NB4 (cell line): ENCODE results near the gene OSBP.
"Not testable (repeated sequence)": the region's sequence is repeated elsewhere in the genome, so short reads cannot be mapped to it uniquely, and the experiment has no call there.

Experiments
- DNase-seq: peaks from one replicate; pipeline ENCODE4 v3.0.0; 2010; ENCODE audit warnings: low read depth
- H3K4me3 ChIP-seq: one replicate; pipeline ENCODE4 v1.5.1; 2011; ENCODE audit warnings: mild to moderate bottlenecking, low read depth, low read length, moderate library complexity
- MAX ChIP-seq: IDR thresholded peaks from 2 replicates; pipeline ENCODE4 v1.6.1; 2011; ENCODE audit warnings: low read depth, low read length
- MYC ChIP-seq: IDR thresholded peaks from 2 replicates; pipeline ENCODE4 v1.6.1; 2011; ENCODE audit warnings: low read depth, low read length
- POLR2A ChIP-seq: IDR thresholded peaks from 2 replicates; pipeline ENCODE4 v1.6.1; 2011; ENCODE audit warnings: mild to moderate bottlenecking; ENCODE audit not compliant: insufficient read length; ENCODE audit errors: extremely low read depth
- TF ChIP-seq, protein P1 (sequence below): IDR thresholded peaks from one replicate; pipeline ENCODE4 v1.5.1; 2012; ENCODE audit warnings: low read depth, low read length

The OSBP gene

GRCh38 chr11:59550368-59550841, 65.2 kb downstream of the OSBP start:
- TF ChIP-seq MYC (0 out of 2 replicates have a peak, but pooled peaks have one; percentile 4), POLR2A (peak; percentile 43), MAX (0 out of 2 replicates have a peak, but pooled peaks have one; percentile 44)
- TF ChIP-seq, protein P1, sequence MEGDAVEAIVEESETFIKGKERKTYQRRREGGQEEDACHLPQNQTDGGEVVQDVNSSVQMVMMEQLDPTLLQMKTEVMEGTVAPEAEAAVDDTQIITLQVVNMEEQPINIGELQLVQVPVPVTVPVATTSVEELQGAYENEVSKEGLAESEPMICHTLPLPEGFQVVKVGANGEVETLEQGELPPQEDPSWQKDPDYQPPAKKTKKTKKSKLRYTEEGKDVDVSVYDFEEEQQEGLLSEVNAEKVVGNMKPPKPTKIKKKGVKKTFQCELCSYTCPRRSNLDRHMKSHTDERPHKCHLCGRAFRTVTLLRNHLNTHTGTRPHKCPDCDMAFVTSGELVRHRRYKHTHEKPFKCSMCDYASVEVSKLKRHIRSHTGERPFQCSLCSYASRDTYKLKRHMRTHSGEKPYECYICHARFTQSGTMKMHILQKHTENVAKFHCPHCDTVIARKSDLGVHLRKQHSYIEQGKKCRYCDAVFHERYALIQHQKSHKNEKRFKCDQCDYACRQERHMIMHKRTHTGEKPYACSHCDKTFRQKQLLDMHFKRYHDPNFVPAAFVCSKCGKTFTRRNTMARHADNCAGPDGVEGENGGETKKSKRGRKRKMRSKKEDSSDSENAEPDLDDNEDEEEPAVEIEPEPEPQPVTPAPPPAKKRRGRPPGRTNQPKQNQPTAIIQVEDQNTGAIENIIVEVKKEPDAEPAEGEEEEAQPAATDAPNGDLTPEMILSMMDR: peak; percentile 35
- peak; percentile 98 for DNase-seq
- peak overlapping the region; percentile 94 for H3K4me3 ChIP-seq

DNA sequence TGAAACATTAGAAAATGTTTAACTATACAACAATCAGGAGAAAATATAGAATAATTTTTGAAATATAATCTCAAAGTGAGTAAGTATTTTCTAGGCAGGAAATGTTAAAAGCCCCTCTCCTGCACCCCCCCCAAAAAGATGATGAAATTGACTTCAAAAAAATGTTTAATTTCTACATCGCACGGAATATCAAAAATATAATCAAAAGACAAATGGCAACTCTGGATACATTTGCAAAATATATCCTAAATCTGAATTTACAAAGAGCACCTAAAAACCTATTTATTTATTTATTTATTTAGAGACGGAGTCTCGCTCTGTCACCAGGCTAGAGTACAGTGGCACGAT, 67.3 kb downstream of the OSBP start:
- TF ChIP-seq, protein P1: no peak
- TF ChIP-seq MYC (no peak), MAX (no peak), POLR2A (no peak)
- H3K4me3 ChIP-seq: no peak overlapping the region
- no peak for DNase-seq

DNA sequence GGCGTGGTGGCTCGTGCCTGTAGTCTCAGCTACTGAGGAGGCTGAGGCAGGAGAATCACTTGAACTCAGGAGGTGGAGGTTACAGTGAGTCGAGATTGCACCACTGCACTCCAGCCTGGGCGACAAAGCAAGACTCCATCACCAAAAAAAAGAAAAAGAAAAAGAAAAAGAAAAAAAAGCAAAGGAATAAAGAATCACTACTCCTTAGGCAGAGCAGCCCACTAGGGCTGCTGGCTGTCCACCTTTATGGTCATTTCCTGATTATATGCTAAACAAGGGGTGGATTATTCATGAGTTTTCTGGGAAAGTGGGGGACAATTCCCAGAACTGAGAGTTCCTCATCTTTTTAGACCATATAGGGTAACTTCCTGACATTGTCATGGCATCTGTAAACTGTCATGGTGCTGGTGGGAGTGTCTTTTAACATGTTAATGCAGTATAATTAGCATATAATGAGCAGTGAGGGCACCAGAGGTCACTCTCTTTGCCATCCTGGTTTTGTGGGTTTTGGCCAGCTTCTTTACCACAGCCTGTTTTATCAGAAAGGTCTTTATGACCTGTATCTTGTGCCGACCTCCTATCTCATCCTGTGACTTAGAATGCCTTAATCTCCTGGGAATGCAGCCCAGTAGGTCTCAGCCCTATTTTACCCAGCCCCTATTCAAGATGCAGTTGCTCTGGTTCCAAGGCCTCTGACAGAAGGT, 67.8 kb downstream of the OSBP start:
- peak; percentile 48 for DNase-seq
- H3K4me3 ChIP-seq: not testable (repeated sequence)

GRCh38 chr11:59545179-59546020, 70.2 kb downstream of the OSBP start:
- peak; percentile 47 for TF ChIP-seq POLR2A
- TF ChIP-seq MYC: no peak
- DNase-seq: peak; percentile 90
- H3K4me3 ChIP-seq: peak overlapping the region; percentile 72

- TF ChIP-seq MAX (no peak), POLR2A (no peak), MYC (no peak)
- TF ChIP-seq, protein P1: no peak
- H3K4me3 ChIP-seq: peak overlapping the region; percentile 72
- DNase-seq: no peak
These were observed 70.8 kb downstream of the OSBP start for GRCh38 chr11:59544869-59545178.

DNA sequence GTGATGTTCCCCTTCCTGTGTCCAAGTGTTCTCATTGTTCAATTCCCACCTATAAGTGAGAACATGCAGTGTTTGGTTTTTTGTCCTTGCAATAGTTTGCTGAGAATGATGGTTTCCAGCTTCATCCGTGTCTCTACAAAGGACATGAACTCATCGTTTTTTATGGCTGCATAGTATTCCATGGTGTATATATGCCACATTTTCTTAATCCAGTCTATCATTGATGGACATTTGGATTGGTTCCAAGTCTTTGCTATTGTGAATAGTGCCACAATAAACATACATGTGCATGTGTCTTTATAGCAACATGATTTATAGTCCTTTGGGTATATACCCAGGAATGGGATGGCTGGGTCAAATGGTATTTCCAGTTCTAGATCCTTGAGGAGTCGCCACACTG, 71.9 kb downstream of the OSBP start:
- not testable (repeated sequence) for DNase-seq, H3K4me3 ChIP-seq

DNA sequence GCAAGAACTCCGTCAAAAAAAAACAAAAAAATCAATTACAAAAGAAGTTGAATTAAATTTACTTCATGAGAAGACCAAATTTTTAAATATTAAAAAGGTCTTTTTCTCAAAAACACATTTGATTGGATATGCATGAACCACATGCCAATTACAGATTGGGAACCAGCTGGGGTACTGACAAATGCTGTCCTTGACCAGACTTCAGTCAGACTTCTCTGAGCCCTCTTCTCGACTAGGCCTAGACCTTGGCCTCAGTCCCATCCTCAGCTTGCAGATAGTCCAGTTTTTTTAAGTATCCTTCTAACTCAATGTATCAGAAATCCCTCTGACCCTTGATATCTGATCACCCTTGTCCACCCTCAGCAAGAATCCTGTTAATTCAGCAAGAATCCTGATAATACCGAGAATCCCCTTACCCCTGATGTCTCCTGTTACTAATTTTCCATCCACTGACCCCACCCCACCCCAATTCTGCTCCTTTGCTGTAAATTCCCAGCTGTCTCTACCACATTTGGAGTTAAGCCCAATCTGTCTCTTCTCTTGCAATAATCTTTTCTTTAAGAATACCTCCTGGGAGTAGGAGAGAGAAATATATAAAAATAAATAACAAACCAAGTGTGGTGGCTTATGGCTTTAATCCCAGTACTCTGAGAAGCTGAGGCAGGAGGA, 73.3 kb downstream of the OSBP start:
- TF ChIP-seq, protein P1: no peak
- TF ChIP-seq MAX (no peak), MYC (no peak), POLR2A (no peak)
- H3K4me3 ChIP-seq: no peak overlapping the region
- no peak for DNase-seq
